H1 (cell line): ENCODE results near the gene CHRNA4. TPM values are rescaled to one million over a fixed set of nuclear protein-coding genes. Genes with fewer than 3 reads are reported as not detected.

ENCODE experiments used
- CTCF ChIA-PET: fragments of 300-600 bp; sonication (Branson Sonifier 250); formaldehyde crosslinking; loops from one replicate; lab custom pipeline; 2021; ENCODE audit not compliant: partially characterized antibody; lab: Charles Lee
- POLR2A ChIA-PET: fragments of 300-600 bp; sonication (Branson Sonifier 250); formaldehyde crosslinking; loops from one replicate; lab custom pipeline; 2021; ENCODE audit warnings: inconsistent platforms; ENCODE audit not compliant: partially characterized antibody; lab: Charles Lee
- DNase-seq, 2 experiments: peaks; one replicate each; pipeline versions ENCODE4 v3.0.0 to v3.0.0-alpha.2; 2010 to 2022; ENCODE audit warnings: low spot score in 2 of 2, low read depth in 1 of 2, mixed read lengths in 1 of 2
- FAIRE-seq: peaks from 2 replicates; lab custom pipeline; 2011; peaks lifted over from hg19 to GRCh38; lab: Jason Lieb, UNC
- H2AFZ ChIP-seq: 2 replicates; pipeline ENCODE4 v1.8.1; 2012; ENCODE audit warnings: low read length, inconsistent platforms
- H2AK5ac ChIP-seq: 2 replicates; pipeline ENCODE4 v1.6.1; 2013; ENCODE audit warnings: low read depth, low read length
- H2BK120ac ChIP-seq: replicated peaks from 2 replicates; pipeline ENCODE3; 2013; ENCODE audit warnings: low read depth, low read length, inconsistent platforms
- H2BK12ac ChIP-seq: 2 replicates; pipeline ENCODE4 v1.6.1; 2013; ENCODE audit warnings: low read depth, low read length
- H2BK15ac ChIP-seq: 2 replicates; pipeline ENCODE4 v1.6.1; 2013; ENCODE audit warnings: low read length
- H2BK20ac ChIP-seq: 2 replicates; pipeline ENCODE4 v1.6.1; 2013; ENCODE audit warnings: low read length
- H2BK5ac ChIP-seq: 2 replicates; pipeline ENCODE4 v1.6.1; 2013; ENCODE audit warnings: low read depth, low read length
- H3K14ac ChIP-seq: 2 replicates; pipeline ENCODE4 v1.6.1; 2013; ENCODE audit warnings: inconsistent platforms; ENCODE audit not compliant: insufficient read length
- H3K18ac ChIP-seq: 2 replicates; pipeline ENCODE4 v1.6.1; 2013; ENCODE audit warnings: low read length; ENCODE audit errors: extremely low read depth
- H3K23ac ChIP-seq: 2 replicates; pipeline ENCODE4 v1.6.1; 2013; ENCODE audit warnings: inconsistent platforms; ENCODE audit not compliant: insufficient read length
- H3K23me2 ChIP-seq: 2 replicates; pipeline ENCODE4 v1.6.1; 2013; ENCODE audit warnings: low read depth, low read length
- H3K27ac ChIP-seq: 2 replicates; pipeline ENCODE4 v1.6.1; 2011; ENCODE audit warnings: low read depth, low read length, inconsistent platforms
- H3K27me3 ChIP-seq, 4 experiments: replicated peaks in 1 of 4; 1 replicate in 1 of 4; 2 replicates in 3 of 4; pipeline versions ENCODE4 v1.6.1 to v1.8.1; 2011 to 2013; ENCODE audit warnings: low read length in 3 of 4, mild to moderate bottlenecking in 3 of 4, inconsistent platforms in 2 of 4, mixed read lengths in 2 of 4, moderate library complexity in 1 of 4; ENCODE audit not compliant: control insufficient read depth in 3 of 4, insufficient read depth in 3 of 4; ENCODE audit errors: extremely low read depth in 1 of 4
- H3K36me3 ChIP-seq, 4 experiments: 2 replicates each; pipeline versions ENCODE4 v1.6.1 to v1.8.1; 2011 to 2013; ENCODE audit warnings: mild to moderate bottlenecking in 4 of 4, low read length in 3 of 4, moderate library complexity in 2 of 4, control low read depth in 1 of 4, inconsistent platforms in 1 of 4; ENCODE audit not compliant: insufficient read depth in 4 of 4, control insufficient read depth in 2 of 4
- H3K4ac ChIP-seq: replicated peaks from 2 replicates; pipeline ENCODE3; 2013; ENCODE audit warnings: low read length, low read depth, mixed read lengths, inconsistent platforms; ENCODE audit not compliant: insufficient read length
- H3K4me1 ChIP-seq, 4 experiments: replicated peaks in 1 of 4; 1 replicate in 1 of 4; 2 replicates in 3 of 4; pipeline versions ENCODE4 v1.6.1 to v1.8.1; 2011 to 2013; ENCODE audit warnings: low read length in 3 of 4, inconsistent platforms in 2 of 4, mixed read lengths in 1 of 4; ENCODE audit not compliant: insufficient read depth in 4 of 4, control insufficient read depth in 3 of 4
- H3K4me2 ChIP-seq, 2 experiments: 2 replicates each; pipeline versions ENCODE4 v1.6.1 to v1.8.1; 2011 to 2013; ENCODE audit warnings: low read depth in 2 of 2, low read length in 2 of 2, control low read depth in 1 of 2, inconsistent platforms in 1 of 2, mild to moderate bottlenecking in 1 of 2; ENCODE audit not compliant: insufficient read depth in 1 of 2
- H3K4me3 ChIP-seq, 4 experiments: fragments of 200-600, 300-600 bp in 1 of 4; sonication (generic), shearing (Covaris generic), sonication (Bioruptor Twin) in 1 of 4; 2 replicates each; pipeline versions ENCODE4 v1.5.1 to v1.8.1; 2011 to 2016; ENCODE audit warnings: low read length in 4 of 4, low read depth in 3 of 4, control low read depth in 2 of 4, inconsistent platforms in 2 of 4, mild to moderate bottlenecking in 2 of 4, mixed read lengths in 1 of 4, moderate library complexity in 1 of 4; ENCODE audit not compliant: insufficient read depth in 2 of 4; ENCODE audit errors: extremely low read depth in 1 of 4
- H3K56ac ChIP-seq: replicated peaks from 2 replicates; pipeline ENCODE3; 2013; ENCODE audit warnings: low read depth, mild to moderate bottlenecking, mixed read lengths, low read length, inconsistent platforms; ENCODE audit not compliant: insufficient read length
- H3K79me1 ChIP-seq: 2 replicates; pipeline ENCODE4 v1.6.1; 2013; ENCODE audit warnings: low read depth, low read length, control low read depth
- H3K79me2 ChIP-seq, 2 experiments: 2 replicates each; pipeline versions ENCODE4 v1.6.1 to v1.8.1; 2012 to 2013; ENCODE audit warnings: low read length in 2 of 2, mild to moderate bottlenecking in 2 of 2, inconsistent platforms in 1 of 2; ENCODE audit not compliant: insufficient read depth in 2 of 2, control insufficient read depth in 1 of 2
- H3K9ac ChIP-seq, 4 experiments: replicated peaks in 1 of 4; 1 replicate in 1 of 4; 2 replicates in 3 of 4; pipeline versions ENCODE4 v1.6.1 to v1.8.1; 2011 to 2013; ENCODE audit warnings: low read depth in 3 of 4, low read length in 3 of 4, control low read depth in 2 of 4, mild to moderate bottlenecking in 2 of 4, moderate library complexity in 2 of 4, inconsistent platforms in 1 of 4; ENCODE audit errors: extremely low read depth in 1 of 4
- H3K9me3 ChIP-seq, 2 experiments: 2 replicates each; pipeline versions ENCODE4 v1.6.1 to v1.8.1; 2012 to 2013; ENCODE audit warnings: mild to moderate bottlenecking in 2 of 2, moderate library complexity in 2 of 2, control low read depth in 1 of 2, inconsistent platforms in 1 of 2, low read depth in 1 of 2, low read length in 1 of 2, mixed read lengths in 1 of 2; ENCODE audit not compliant: insufficient read depth in 2 of 2
- H4K20me1 ChIP-seq, 2 experiments: replicated peaks in 1 of 2; 2 replicates each; pipeline versions ENCODE3 to v1.8.1; 2011 to 2013; ENCODE audit warnings: inconsistent platforms in 2 of 2, low read length in 2 of 2, mild to moderate bottlenecking in 1 of 2; ENCODE audit not compliant: insufficient read depth in 2 of 2, control insufficient read depth in 1 of 2
- H4K5ac ChIP-seq: 2 replicates; pipeline ENCODE4 v1.6.1; 2013; ENCODE audit warnings: low read length, low read depth, mixed read lengths, inconsistent platforms; ENCODE audit not compliant: insufficient read length
- H4K8ac ChIP-seq: 2 replicates; pipeline ENCODE4 v1.8.0; 2013; ENCODE audit warnings: mild to moderate bottlenecking, moderate library complexity, low read length, inconsistent platforms; ENCODE audit not compliant: insufficient read depth; ENCODE audit errors: extremely low read depth
- H4K91ac ChIP-seq: replicated peaks from 2 replicates; pipeline ENCODE3; 2013; ENCODE audit warnings: low read length, mixed read lengths, inconsistent platforms; ENCODE audit not compliant: insufficient read length
- BCL11A ChIP-seq, 2 experiments: IDR thresholded peaks; one replicate each; pipeline ENCODE4 v1.6.1; 2011; ENCODE audit warnings: low read depth in 2 of 2, low read length in 2 of 2, mild to moderate bottlenecking in 2 of 2
- CREB1 ChIP-seq: IDR thresholded peaks from 2 replicates; pipeline ENCODE4 v1.6.1; 2012; ENCODE audit warnings: inconsistent platforms
- GABPA ChIP-seq: IDR thresholded peaks from 2 replicates; pipeline ENCODE4 v1.6.1; 2011; ENCODE audit warnings: mild to moderate bottlenecking, low read length, moderate library complexity, borderline replicate concordance; ENCODE audit not compliant: insufficient read depth
- GTF2F1 ChIP-seq: IDR thresholded peaks from 2 replicates; pipeline ENCODE4 v1.6.1; 2012; ENCODE audit warnings: low read depth, low read length, improper control_type of control experiment, borderline replicate concordance
- RAD21 ChIP-seq, 2 experiments: IDR thresholded peaks in 1 of 2; conservative IDR thresholded peaks in 1 of 2; 2 replicates each; pipeline ENCODE4 v1.6.1; 2011; ENCODE audit warnings: low read depth in 2 of 2, low read length in 2 of 2, improper control_type of control experiment in 1 of 2, inconsistent platforms in 1 of 2, mild to moderate bottlenecking in 1 of 2, moderate library complexity in 1 of 2
- SP2 ChIP-seq: IDR thresholded peaks from 2 replicates; pipeline ENCODE4 v1.6.1; 2012; ENCODE audit warnings: mild to moderate bottlenecking, low read length, inconsistent platforms
- ZNF274 ChIP-seq: IDR thresholded peaks from 2 replicates; pipeline ENCODE4 v1.7.0; 2012; ENCODE audit warnings: low read length, borderline replicate concordance; ENCODE audit errors: extremely low read depth
- WGBS, 2 experiments: shearing (Covaris generic) in 1 of 2; methylation state at CpG; one replicate each; pipeline versions ENCODE4 v1.1.6 to v1.1.7; 2013 to 2015; ENCODE audit warnings: low lambda C conversion rate in 2 of 2, mixed read lengths in 2 of 2, inconsistent platforms in 1 of 2, low coverage in 1 of 2, missing lambda C conversion rate in 1 of 2; ENCODE audit not compliant: insufficient replicate concordance in 2 of 2, insufficient coverage in 1 of 2, insufficient read length in 1 of 2; ENCODE audit errors: extremely low coverage in 1 of 2, missing lambda C conversion rate in 1 of 2; 5-methylcytosine and 5-hydroxymethylcytosine counted together
- polyA plus RNA-seq, 7 experiments: library from polyadenylated mRNA; depleted of rRNA in 3 of 7; stranded (reverse) in 5 of 7; unstranded in 2 of 7; fragments of >200 nt in 5 of 7; fragments of 200-250 nt in 2 of 7; gene quantifications; 1 replicate in 5 of 7; 2 replicates in 1 of 7; 4 replicates in 1 of 7; pipeline versions ENCODE4 v1.2.1 to v1.2.3, GENCODE V29; 2011 to 2013; ENCODE audit warnings: missing spikeins in 2 of 7, mixed read lengths in 2 of 7
- total RNA-seq: library from RNA; stranded (reverse); fragmentation: NEBNext Ultra II Directional; extraction: Animal tissue kit (Norgen Biotek cat#: 25700); gene quantifications from 2 replicates; pipeline ENCODE4 v1.2.1, GENCODE V29; 2021
- TF ChIP-seq, protein P1 (sequence below): IDR thresholded peaks from 2 replicates; pipeline ENCODE4 v1.6.1; 2011; ENCODE audit warnings: low read depth, mild to moderate bottlenecking, low read length; ENCODE audit not compliant: insufficient read depth
- TF ChIP-seq, protein P2 (sequence below): IDR thresholded peaks from 2 replicates; pipeline ENCODE4 v1.6.1; 2012; ENCODE audit warnings: low read length, inconsistent platforms

The CHRNA4 gene
- total and polyA plus RNA-seq, 2 of the 8 experiments (the other 6 are each of a cell fraction or from before 2014, with no cell fraction given), result 4.3 to 5.7 TPM

DNA sequence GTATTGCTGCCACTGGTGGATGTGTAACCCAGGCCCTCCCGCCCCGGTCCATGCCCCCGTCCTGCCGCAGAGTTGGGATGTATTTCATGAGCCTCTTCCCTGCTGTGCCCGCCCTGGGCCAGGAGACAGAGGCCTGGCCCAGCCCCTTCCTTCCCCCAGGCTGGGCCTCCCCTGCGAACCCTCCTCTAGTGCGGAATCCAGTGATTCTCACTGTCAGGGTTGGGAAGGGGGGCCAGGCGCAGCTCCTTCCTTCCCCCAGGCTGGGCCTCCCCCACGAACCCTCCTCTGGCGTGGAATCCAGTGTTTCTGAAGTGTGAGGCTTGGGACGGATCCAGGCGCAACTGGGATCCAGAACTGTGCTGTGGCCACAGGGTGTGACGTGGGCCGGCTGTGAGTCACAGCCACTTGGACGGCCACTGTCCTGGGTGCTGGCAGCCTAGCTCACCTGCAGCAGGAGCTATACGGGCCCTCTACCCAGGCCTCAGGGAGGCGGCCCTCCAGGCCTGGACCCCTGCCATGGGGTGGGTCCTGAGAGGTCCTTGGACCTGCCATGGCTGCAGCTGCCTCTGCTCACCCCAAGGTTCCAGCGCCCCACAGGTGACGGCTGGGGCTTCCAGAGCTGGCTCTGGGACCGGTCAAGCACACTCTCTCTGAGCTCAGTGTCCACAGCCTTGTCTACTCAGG is 39.9 kb downstream of the CHRNA4 start:
- H3K4me1 ChIP-seq, result no peaks in the 10 kb centered on the region; a peak in 1 of 7 replicates
- DNase-seq (no peak), FAIRE-seq (no peak)
- no peak overlapping the region for H3K14ac ChIP-seq
- no peak overlapping the region for H3K4me2 ChIP-seq
- H3K36me3 ChIP-seq, result no peaks in the 10 kb centered on the region
- no peak overlapping the region for H3K56ac ChIP-seq
- H3K4me3 ChIP-seq, result no peak overlapping the region
- no peaks in the 10 kb centered on the region for H3K79me2 ChIP-seq
- H2AFZ ChIP-seq, result no peak overlapping the region
- H3K18ac ChIP-seq, result no peak overlapping the region
- H2BK5ac ChIP-seq, result no peak overlapping the region
- H2BK120ac ChIP-seq, result no peak overlapping the region
- no peaks in the 10 kb centered on the region for H3K23me2 ChIP-seq
- 88% methylated on average over 12 of the region's 20 CpGs; no CpG with 5 or more reads in 1 of the 2 experiments for WGBS, 2 experiments
- no peak overlapping the region for H2BK15ac ChIP-seq
- H3K23ac ChIP-seq, result no peak overlapping the region
- H3K27me3 ChIP-seq, result no peaks in the 10 kb centered on the region
- no peak overlapping the region for H3K9ac ChIP-seq
- no peak overlapping the region for H4K5ac ChIP-seq
- no peak overlapping the region for H3K4ac ChIP-seq
- no peaks in the 10 kb centered on the region for H4K20me1 ChIP-seq
- TF ChIP-seq GABPA (no peak), CREB1 (no peak), RAD21 (IDR thresholded peaks at IDR 0.05 in 1 of 2, conservative IDR thresholded peaks at IDR 0.05 in 1 of 2; ENCODE audit: low read depth in 2 of 2, low read length in 2 of 2) (no peak), GTF2F1 (no peak), BCL11A (IDR thresholded peaks at IDR 0.05; ENCODE audit: low read depth in 2 of 2, low read length in 2 of 2) (no peak), ZNF274 (no peak), SP2 (no peak)
- TF ChIP-seq, protein P1, sequence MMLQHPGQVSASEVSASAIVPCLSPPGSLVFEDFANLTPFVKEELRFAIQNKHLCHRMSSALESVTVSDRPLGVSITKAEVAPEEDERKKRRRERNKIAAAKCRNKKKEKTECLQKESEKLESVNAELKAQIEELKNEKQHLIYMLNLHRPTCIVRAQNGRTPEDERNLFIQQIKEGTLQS, result no peak
- TF ChIP-seq, protein P2, sequence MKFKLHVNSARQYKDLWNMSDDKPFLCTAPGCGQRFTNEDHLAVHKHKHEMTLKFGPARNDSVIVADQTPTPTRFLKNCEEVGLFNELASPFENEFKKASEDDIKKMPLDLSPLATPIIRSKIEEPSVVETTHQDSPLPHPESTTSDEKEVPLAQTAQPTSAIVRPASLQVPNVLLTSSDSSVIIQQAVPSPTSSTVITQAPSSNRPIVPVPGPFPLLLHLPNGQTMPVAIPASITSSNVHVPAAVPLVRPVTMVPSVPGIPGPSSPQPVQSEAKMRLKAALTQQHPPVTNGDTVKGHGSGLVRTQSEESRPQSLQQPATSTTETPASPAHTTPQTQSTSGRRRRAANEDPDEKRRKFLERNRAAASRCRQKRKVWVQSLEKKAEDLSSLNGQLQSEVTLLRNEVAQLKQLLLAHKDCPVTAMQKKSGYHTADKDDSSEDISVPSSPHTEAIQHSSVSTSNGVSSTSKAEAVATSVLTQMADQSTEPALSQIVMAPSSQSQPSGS, result no peak
- CTCF ChIA-PET, result interaction anchor here (0.7 to 6.6 kb wide), 8 partner anchors 8 to 100 kb away, joined by 3 to 45 read pairs (median 4); no protein-coding TSS in a partner anchor
- no peak overlapping the region for H2AK5ac ChIP-seq
- no peak overlapping the region for H2BK12ac ChIP-seq
- POLR2A ChIA-PET, result interaction anchor here (1.1 kb wide), 1 partner anchor 10 kb away, joined by 3 read pairs; no protein-coding TSS in a partner anchor
- H4K91ac ChIP-seq, result no peak overlapping the region
- no peak overlapping the region for H2BK20ac ChIP-seq
- H4K8ac ChIP-seq, result no peak overlapping the region
- H3K79me1 ChIP-seq, result no peaks in the 10 kb centered on the region
- peaks cover 0 to under 1% of the 10 kb centered on the region in 2 experiments; a peak in 1 of 4 replicates for H3K9me3 ChIP-seq
- H3K27ac ChIP-seq, result no peak overlapping the region
